HG03039 (cell line): ENCODE data around the gene ZFP91.
A peak's percentile ranks its signal among the peaks of the same experiment; 100 is the strongest.
"Not testable (repeated sequence)": the region's sequence is repeated elsewhere in the genome, so short reads cannot be mapped to it uniquely, and the experiment has no call there.

Source experiments
- ATAC-seq: cut with Tn5 transposase; IDR thresholded peaks from one replicate; pipeline ENCODE4 v1.9.1; 2021; ENCODE audit warnings: mild to moderate bottlenecking, moderate library complexity; ENCODE audit not compliant: unreplicated experiment

ZFP91 gene

GRCh38 chr11:58578635-58579191, at the start of gene ZFP91:
Gene ZFP91 (plus strand): TSS chr11:58579063. CDS start chr11:58579282, 219 bp downstream.
- peak; percentile 38 for ATAC-seq

- ATAC-seq = no peak
Measured at GRCh38 chr11:58530236-58530635, 48.6 kb upstream of the ZFP91 start.

- no peak for ATAC-seq
Measured at GRCh38 chr11:58531865-58532341, 47.0 kb upstream of the ZFP91 start.

- no peak for ATAC-seq
Measured at GRCh38 chr11:58546841-58547240, 32.0 kb upstream of the ZFP91 start.

- no peak for ATAC-seq
Measured at GRCh38 chr11:58549644-58550043, 29.2 kb upstream of the ZFP91 start.

- ATAC-seq = no peak
Measured at GRCh38 chr11:58560842-58561241, 18.0 kb upstream of the ZFP91 start.

- no peak for ATAC-seq
Measured at GRCh38 chr11:58561394-58562098, 17.3 kb upstream of the ZFP91 start.

- ATAC-seq = no peak
Measured at GRCh38 chr11:58562375-58562800, 16.5 kb upstream of the ZFP91 start.

- no peak for ATAC-seq
Measured at GRCh38 chr11:58564231-58564630, 14.6 kb upstream of the ZFP91 start.

- peak; percentile 93 for ATAC-seq
Measured at GRCh38 chr11:58567889-58568512, 10.9 kb upstream of the ZFP91 start.

- not testable (repeated sequence) for ATAC-seq
Measured at GRCh38 chr11:58572906-58573305, 6.0 kb upstream of the ZFP91 start.

- ATAC-seq = no peak
Measured at GRCh38 chr11:58573451-58574104, 5.3 kb upstream of the ZFP91 start.

GRCh38 chr11:58574881-58575280, 4.0 kb upstream of the ZFP91 start:
- no peak for ATAC-seq

- no peak for ATAC-seq
Measured at GRCh38 chr11:58575377-58576020, 3.4 kb upstream of the ZFP91 start, which contains the start of gene LPXN. Gene LPXN (minus strand): TSS chr11:58575856. CDS start chr11:58575772, 84 bp downstream.

- no peak for ATAC-seq
Measured at GRCh38 chr11:58576887-58577471, 1.9 kb upstream of the ZFP91 start.

- ATAC-seq = peak; percentile 39
Measured at GRCh38 chr11:58577555-58578135, 1.2 kb upstream of the ZFP91 start.

- no peak for ATAC-seq
Measured at GRCh38 chr11:58578136-58578634, 678 bp upstream of the ZFP91 start.

- peak; percentile 33 for ATAC-seq
Measured at GRCh38 chr11:58579192-58580129, 598 bp downstream of the ZFP91 start.

GRCh38 chr11:58580311-58580710, 1.4 kb downstream of the ZFP91 start:
- no peak for ATAC-seq
